Esophagus muscularis mucosa (tissue), 4 donors: ENCODE data around the gene TRIM62. TPM values are rescaled to one million over a fixed set of nuclear protein-coding genes. Genes with fewer than 3 reads are reported as not detected.

Source experiments
- DNase-seq: peaks from one replicate; pipeline ENCODE4 v3.0.0-alpha.2; 2017; ENCODE audit errors: extremely low spot score
- H3K27ac ChIP-seq, 4 donors: fragments of 200-600 bp; sonication (generic); replicated peaks in 1 of 4; 1 replicate in 3 of 4; 2 replicates in 1 of 4; pipeline ENCODE4 v1.5.1; 2016 to 2019; ENCODE audit warnings: mild to moderate bottlenecking in 1 of 4
- H3K27me3 ChIP-seq, 4 donors: fragments of 200-600 bp; sonication (generic); one replicate each; pipeline versions ENCODE4 v1.5.1 to v1.6.0; 2016 to 2019
- H3K36me3 ChIP-seq, 4 donors: fragments of 200-600 bp; sonication (generic); one replicate each; pipeline ENCODE4 v1.5.1; 2016 to 2019
- H3K4me1 ChIP-seq, 4 donors: fragments of 200-600 bp; sonication (generic); one replicate each; pipeline ENCODE4 v1.5.1; 2016 to 2019
- H3K4me3 ChIP-seq, 4 donors: fragments of 200-600 bp; sonication (generic); 1 replicate in 2 of 4; 2 replicates in 2 of 4; pipeline ENCODE4 v1.5.1; 2016 to 2019; ENCODE audit warnings: mild to moderate bottlenecking in 4 of 4, moderate library complexity in 1 of 4
- H3K9me3 ChIP-seq, 4 donors: fragments of 200-600 bp; sonication (generic); 1 replicate in 3 of 4; 2 replicates in 1 of 4; pipeline ENCODE4 v1.5.1; 2016 to 2019
- EP300 ChIP-seq: sonication (generic); formaldehyde crosslinking; IDR thresholded peaks from one replicate; pipeline ENCODE4 v1.6.1; 2017; ENCODE audit warnings: antibody characterized with exemption
- POLR2A ChIP-seq: fragments of 450-650 bp; IDR thresholded peaks from one replicate; pipeline ENCODE4 v1.6.1; 2017; ENCODE audit warnings: antibody characterized with exemption, moderate library complexity, mild to moderate bottlenecking, low read depth
- POLR2AphosphoS5 ChIP-seq, 2 donors: sonication (generic); formaldehyde crosslinking; IDR thresholded peaks; one replicate each; pipeline ENCODE4 v1.6.1; 2017; ENCODE audit warnings: antibody characterized with exemption in 2 of 2
- WGBS: methylation state at CpG from one replicate; pipeline ENCODE4 v1.1.5; 2018; 5-methylcytosine and 5-hydroxymethylcytosine counted together
- intact Hi-C: fragments of 100-400 bp; cut with DNase I; formaldehyde crosslinking; loops from one replicate; pipeline ENCODE4 v1.15.1; 2023
- total RNA-seq, 4 donors: library from RNA; depleted of rRNA; stranded (reverse); fragments of >200 nt; gene quantifications; one replicate each; pipeline versions ENCODE4 v1.1.0 to v1.2.1, GENCODE V29; 2016
- TF ChIP-seq, protein P1 (sequence below), 3 experiments: fragments of 200-600 bp in 2 of 3; fragments of 450-650 bp in 1 of 3; sonication (generic) in 2 of 3; IDR thresholded peaks; one replicate each; pipeline ENCODE4 v1.5.1; 2017 to 2019; ENCODE audit warnings: antibody characterized with exemption in 3 of 3, mild to moderate bottlenecking in 2 of 3, moderate library complexity in 1 of 3

Gene TRIM62
- total RNA-seq, 4 donors from 2014 or later, result 5.0 to 9.3 (median 7.8) TPM

DNA sequence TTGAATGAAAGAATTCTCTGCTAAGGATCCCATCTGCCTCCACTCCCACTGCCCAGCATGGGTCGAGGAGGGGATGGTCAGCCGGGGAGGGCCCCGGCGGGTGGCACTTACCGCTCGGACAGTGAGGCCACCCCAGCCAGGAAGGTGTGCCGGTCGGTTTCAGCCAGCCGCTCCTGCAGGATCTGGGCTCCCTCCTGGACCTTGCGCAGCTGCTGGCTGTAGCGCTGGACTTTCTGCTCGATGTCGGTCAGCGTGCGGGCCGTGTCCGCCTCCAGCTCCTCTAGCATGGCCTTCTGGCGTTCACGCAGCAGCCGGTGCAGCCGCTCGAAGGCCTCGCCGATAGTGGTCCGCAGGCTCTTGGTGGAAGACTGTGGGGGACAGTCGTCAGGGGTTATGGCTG, 22.3 kb downstream of the TRIM62 start:
- intact Hi-C loops, result no loop called here
- no peak overlapping the region for H3K27ac ChIP-seq
- H3K4me3 ChIP-seq, result no peak overlapping the region
- TF ChIP-seq EP300 (no peak), POLR2AphosphoS5 (IDR thresholded peaks at IDR 0.05) (no peak), POLR2A (no peak)
- TF ChIP-seq, protein P1, sequence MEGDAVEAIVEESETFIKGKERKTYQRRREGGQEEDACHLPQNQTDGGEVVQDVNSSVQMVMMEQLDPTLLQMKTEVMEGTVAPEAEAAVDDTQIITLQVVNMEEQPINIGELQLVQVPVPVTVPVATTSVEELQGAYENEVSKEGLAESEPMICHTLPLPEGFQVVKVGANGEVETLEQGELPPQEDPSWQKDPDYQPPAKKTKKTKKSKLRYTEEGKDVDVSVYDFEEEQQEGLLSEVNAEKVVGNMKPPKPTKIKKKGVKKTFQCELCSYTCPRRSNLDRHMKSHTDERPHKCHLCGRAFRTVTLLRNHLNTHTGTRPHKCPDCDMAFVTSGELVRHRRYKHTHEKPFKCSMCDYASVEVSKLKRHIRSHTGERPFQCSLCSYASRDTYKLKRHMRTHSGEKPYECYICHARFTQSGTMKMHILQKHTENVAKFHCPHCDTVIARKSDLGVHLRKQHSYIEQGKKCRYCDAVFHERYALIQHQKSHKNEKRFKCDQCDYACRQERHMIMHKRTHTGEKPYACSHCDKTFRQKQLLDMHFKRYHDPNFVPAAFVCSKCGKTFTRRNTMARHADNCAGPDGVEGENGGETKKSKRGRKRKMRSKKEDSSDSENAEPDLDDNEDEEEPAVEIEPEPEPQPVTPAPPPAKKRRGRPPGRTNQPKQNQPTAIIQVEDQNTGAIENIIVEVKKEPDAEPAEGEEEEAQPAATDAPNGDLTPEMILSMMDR (IDR thresholded peaks at IDR 0.05), result no peak
- DNase-seq, result no peak
- peaks cover 6 to 39% (median 19%) of the 10 kb centered on the region in 4 donors for H3K36me3 ChIP-seq
- no peaks in the 10 kb centered on the region for H3K9me3 ChIP-seq
- peaks cover 11 to 29% (median 19%) of the 10 kb centered on the region in 4 donors for H3K4me1 ChIP-seq
- no peaks in the 10 kb centered on the region for H3K27me3 ChIP-seq
- 99% methylated on average over 12 of the region's 26 CpGs for WGBS

DNA sequence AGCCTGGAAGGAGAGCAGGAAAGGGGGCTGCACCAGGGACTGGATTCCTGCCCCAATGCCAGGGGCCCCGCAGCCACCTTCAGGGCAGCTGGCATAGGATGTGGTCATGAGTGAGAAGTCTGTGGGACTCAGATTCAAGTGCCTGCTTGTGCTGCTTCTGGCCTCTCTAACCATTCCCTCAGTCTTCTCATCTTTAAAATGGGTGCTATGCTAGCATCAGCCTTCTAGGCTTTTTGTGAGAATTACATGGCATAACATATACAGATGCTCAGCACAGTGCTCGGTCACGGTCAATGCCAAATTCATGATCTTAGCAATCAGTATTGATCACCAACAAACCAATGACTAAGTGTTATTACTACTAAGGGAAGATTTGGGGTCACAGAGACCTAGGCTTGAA, 23.5 kb downstream of the TRIM62 start:
- Histone ChIP-seq H3K4me1 (peaks cover 21 to 36% (median 30%) of the 10 kb centered on the region in 4 donors), H3K27ac (no peak overlapping the region), H3K36me3 (peaks cover 6 to 36% (median 20%) of the 10 kb centered on the region in 4 donors), H3K4me3 (no peak overlapping the region), H3K27me3 (no peaks in the 10 kb centered on the region), H3K9me3 (no peaks in the 10 kb centered on the region)
- DNase-seq, result no peak
- intact Hi-C loops, result no loop called here
- WGBS, result 100% methylated on average over 3 of the region's 3 CpGs
- TF ChIP-seq EP300 (no peak), POLR2A (no peak), POLR2AphosphoS5 (IDR thresholded peaks at IDR 0.05) (no peak)
- TF ChIP-seq, protein P1 (IDR thresholded peaks at IDR 0.05), result no peak

DNA sequence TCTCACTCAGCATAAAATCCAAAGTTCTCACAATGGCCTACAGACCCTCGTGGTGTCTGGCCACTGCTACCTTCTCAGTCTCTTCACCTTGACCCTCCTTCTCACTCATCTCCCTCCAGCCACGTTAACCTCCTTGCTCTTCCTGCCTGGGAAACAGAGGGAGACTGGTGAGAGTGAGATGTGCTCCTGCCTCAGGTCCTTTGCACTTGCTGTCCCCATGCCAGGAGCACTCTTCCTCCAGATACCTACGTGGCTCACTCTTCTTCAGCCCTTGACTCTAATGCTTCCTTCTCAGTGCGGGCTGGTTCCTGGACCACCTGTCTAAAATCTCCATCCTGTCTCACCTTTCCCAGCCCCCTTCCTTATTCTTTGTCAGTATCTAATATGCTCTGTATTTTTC, 24.7 kb downstream of the TRIM62 start:
- Histone ChIP-seq H3K27ac (no peak overlapping the region), H3K4me3 (no peak overlapping the region), H3K4me1 (peaks cover 34 to 48% (median 39%) of the 10 kb centered on the region in 4 donors), H3K36me3 (peaks cover 6 to 40% (median 20%) of the 10 kb centered on the region in 4 donors), H3K27me3 (no peaks in the 10 kb centered on the region), H3K9me3 (no peaks in the 10 kb centered on the region)
- no peak for TF ChIP-seq EP300
- TF ChIP-seq, protein P1 (IDR thresholded peaks at IDR 0.05), result no peak
- no peak for TF ChIP-seq POLR2AphosphoS5 (IDR thresholded peaks at IDR 0.05)
- no peak for TF ChIP-seq POLR2A
- no peak for DNase-seq
- WGBS, result 90% methylated on average over 4 of the region's 4 CpGs
- intact Hi-C loops, result no loop called here

- H3K27ac ChIP-seq, result no peak overlapping the region
Measured at GRCh38 chr1:33155877-33156538, 25.8 kb downstream of the TRIM62 start.

More at GRCh38 chr1:33155877-33156538, 25.8 kb downstream of the TRIM62 start:
- intact Hi-C loops, result no loop called here
- Histone ChIP-seq H3K36me3 (peaks cover 6 to 50% (median 20%) of the 10 kb centered on the region in 4 donors), H3K27me3 (no peaks in the 10 kb centered on the region), H3K9me3 (no peaks in the 10 kb centered on the region), H3K4me3 (no peak overlapping the region), H3K4me1 (peaks cover 32 to 51% (median 39%) of the 10 kb centered on the region in 4 donors)
- 73% methylated on average over 4 of the region's 4 CpGs for WGBS
- DNase-seq, result no peak
- TF ChIP-seq, protein P1 (IDR thresholded peaks at IDR 0.05), result no peak
- TF ChIP-seq POLR2AphosphoS5 (IDR thresholded peaks at IDR 0.05) (no peak), EP300 (no peak), POLR2A (no peak)
